T47D (cell line): ENCODE measurements around the gene APOA1.

Experiments
- DNase-seq, 2 experiments: peaks; one replicate each; pipeline versions ENCODE4 v3.0.0 to v3.0.0-alpha.2; 2011 to 2012; ENCODE audit warnings: low read depth in 1 of 2, low spot score in 1 of 2
- JUND ChIP-seq: IDR thresholded peaks from 2 replicates; pipeline ENCODE4 v1.6.1; 2012; ENCODE audit warnings: low read depth
- in situ Hi-C: cut with HindIII; loops from 2 replicates; pipeline ENCODE4 v1.10.0; 2016; ENCODE audit warnings: low sequenced_read_pairs, low pct_unique_long_range_greater_than_20kb

The APOA1 gene

GRCh38 chr11:116793772-116794097 lies 43.7 kb downstream of the APOA1 start:
- in situ Hi-C loops = no loop called here

GRCh38 chr11:116792869-116793771 lies 44.3 kb downstream of the APOA1 start:
- in situ Hi-C loops = no loop called here

More at GRCh38 chr11:116793772-116794097, 43.7 kb downstream of the APOA1 start:
- no peak for TF ChIP-seq JUND
- DNase-seq = peak in 1 of 2 experiments; percentile 55

DNA sequence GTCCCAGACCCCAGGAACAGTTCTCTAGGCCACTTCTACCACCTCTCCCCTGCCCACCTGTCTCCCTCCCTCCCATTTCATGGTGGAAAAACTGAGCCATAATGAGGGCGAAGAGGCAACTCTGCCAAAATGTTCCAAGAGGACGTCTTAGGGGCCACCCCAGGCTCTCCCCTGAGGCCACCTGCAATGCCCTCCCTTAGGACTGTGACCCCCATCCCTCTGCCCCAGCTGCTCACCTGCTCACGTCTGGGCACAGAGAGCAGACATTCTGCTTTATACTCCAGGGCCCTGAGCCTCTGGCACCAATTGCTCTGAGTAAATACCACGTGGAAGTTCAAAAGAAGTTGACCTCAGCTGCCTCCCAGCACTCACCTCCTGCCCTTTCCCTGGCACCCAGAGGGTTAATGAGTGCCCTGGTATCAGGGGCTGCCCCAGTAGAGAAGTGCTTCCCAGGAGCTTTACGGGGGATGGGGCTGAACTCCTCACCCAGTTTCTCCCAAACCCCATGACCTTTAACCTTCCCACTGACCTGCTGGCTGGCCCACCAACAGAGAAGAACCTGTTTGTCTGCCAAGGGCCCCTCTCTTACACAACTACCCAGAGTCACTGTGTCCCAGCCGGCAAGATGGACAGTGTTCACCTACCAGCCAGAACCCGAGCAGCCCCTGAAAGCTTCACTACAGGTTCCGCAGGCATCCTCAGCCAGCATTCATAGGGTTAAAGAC lies 45.1 kb downstream of the APOA1 start:
- TF ChIP-seq JUND = no peak
- in situ Hi-C loops = no loop called here
- no peak for DNase-seq

More at GRCh38 chr11:116792869-116793771, 44.3 kb downstream of the APOA1 start:
- no peak for TF ChIP-seq JUND
- DNase-seq = no peak

GRCh38 chr11:116791813-116792143 lies 45.6 kb downstream of the APOA1 start, which contains the start of gene APOA5:
Gene APOA5 (minus strand): TSS chr11:116791879. CDS start chr11:116791860, 19 bp downstream.
- no peak for TF ChIP-seq JUND
- in situ Hi-C loops = no loop called here
- DNase-seq = no peak

DNA sequence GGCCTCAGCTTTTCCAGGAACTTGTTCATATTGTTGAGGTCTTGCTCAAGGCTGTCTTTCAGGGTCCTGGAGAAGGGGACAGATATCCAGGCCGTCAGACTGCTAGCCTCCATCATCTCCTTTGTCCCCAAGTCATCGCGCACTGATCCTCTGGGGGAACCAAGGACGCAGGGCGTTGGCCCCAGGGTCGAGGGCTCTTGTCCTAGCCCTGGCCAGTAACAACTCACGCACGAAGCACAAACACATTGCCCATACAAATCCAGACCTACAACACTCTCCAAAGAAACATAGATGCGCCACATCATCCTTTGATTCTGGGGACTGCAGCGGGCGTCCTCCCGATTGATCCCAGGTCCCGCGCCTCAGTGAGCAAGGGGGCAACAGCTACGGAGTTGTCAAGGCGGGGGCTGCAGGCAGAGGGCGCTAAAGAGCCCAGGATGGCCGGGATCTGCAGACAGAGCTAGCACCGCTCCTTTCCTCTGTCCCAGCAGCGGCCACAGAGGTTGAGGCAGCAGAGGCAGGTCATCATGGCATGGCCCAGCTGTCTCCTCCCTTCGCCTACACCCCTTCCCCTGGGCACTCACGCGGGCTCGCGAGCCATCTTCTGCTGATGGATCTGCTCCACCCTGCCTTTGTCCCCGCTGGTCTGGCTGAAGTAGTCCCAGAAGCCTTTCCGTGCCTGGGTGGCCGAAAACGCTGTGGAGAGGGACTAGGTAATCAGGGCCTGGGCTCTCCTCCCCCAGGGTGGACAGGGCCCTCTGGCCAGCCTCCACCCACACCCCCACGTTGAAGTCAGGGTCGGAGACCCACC lies 46.2 kb downstream of the APOA1 start:
- peak; percentile 69 to 93 for DNase-seq
- no peak for TF ChIP-seq JUND
- in situ Hi-C loops = no loop called here

- in situ Hi-C loops = no loop called here
- DNase-seq = no peak
- TF ChIP-seq JUND = no peak
Measured at GRCh38 chr11:116790167-116791001, 47.0 kb downstream of the APOA1 start.

- TF ChIP-seq JUND = no peak
- no peak for DNase-seq
- in situ Hi-C loops = no loop called here
Measured at GRCh38 chr11:116788975-116789374, 48.4 kb downstream of the APOA1 start.

GRCh38 chr11:116788534-116788933 lies 48.9 kb downstream of the APOA1 start:
- DNase-seq = no peak
- in situ Hi-C loops = no loop called here
- TF ChIP-seq JUND = no peak

GRCh38 chr11:116787786-116788486 lies 49.5 kb downstream of the APOA1 start, which contains the start of gene ZPR1:
Gene ZPR1 (minus strand): TSS chr11:116788023. CDS start chr11:116787990, 33 bp downstream.
- no peak for TF ChIP-seq JUND
- peak; percentile 82 to 97 for DNase-seq
- in situ Hi-C loops = no loop called here

DNA sequence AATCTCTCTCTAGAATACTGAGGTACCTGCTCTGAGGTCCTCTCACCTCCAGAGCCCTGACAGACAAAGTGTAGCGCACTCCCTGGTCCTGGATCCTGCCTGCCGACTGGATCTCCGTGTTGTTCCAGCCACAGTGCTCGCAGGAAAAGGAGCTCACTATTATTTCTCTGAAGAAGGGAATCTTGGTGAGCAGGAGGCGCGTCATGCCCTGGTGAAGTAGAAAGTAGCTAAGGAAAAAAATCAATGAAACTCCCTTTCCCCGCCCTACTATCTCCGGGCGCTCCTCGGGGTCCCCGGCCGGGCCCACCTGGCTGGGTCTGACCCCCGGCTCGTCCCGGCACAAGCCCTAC lies 50.0 kb downstream of the APOA1 start:
- in situ Hi-C loops = no loop called here
- TF ChIP-seq JUND = no peak
- DNase-seq = no peak

- in situ Hi-C loops = no loop called here
- no peak for TF ChIP-seq JUND
- DNase-seq = no peak
Measured at GRCh38 chr11:116786966-116787365, 50.5 kb downstream of the APOA1 start.
